GM18519 (cell line): Measurements from ENCODE around the gene SPTBN1.

Source experiments
- ATAC-seq: cut with Tn5 transposase; IDR thresholded peaks from one replicate; pipeline ENCODE4 v1.9.1; 2021; ENCODE audit warnings: mild to moderate bottlenecking, moderate library complexity; ENCODE audit not compliant: unreplicated experiment, low FRiP score

SPTBN1 gene

DNA sequence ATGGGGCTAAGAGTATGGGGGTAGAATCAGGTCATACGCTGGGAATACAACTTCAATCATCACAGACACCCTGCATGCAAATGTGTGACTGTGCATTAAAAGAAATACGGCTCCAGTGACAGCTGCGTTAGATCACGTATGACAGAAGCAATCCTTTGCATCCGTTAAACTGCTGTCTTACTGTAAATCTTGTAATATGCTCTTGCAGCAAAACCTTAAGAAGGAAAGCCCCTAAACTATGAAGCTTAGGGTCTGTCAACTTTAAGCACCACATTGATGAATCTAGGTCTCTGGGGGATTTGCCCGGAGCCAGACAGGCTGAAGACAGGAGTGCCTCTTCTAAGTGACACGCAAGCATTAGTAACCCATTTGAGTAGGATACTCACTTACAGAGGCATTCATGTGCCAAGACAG, 182.7 kb downstream of the SPTBN1 start:
- ATAC-seq = no peak

DNA sequence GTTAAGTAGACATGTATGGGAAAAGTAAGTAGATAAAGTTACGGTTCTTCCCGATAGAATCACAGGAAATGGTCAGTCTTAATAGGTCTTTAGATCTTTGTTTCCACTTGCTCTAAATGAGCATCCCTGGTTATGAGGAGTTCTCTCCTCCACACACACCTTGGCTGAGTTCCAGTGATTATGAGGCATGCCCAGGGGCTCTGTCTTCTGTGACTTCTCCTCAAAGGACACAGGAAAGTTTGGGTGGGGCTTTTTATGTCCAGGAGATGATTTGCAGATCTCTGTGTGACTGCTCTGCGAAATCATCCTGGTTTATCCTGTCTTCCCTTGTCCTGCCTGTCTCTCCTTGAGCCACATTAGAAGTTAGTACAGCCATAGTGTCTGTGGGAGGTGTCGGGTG, 183.5 kb downstream of the SPTBN1 start:
- no peak for ATAC-seq

GRCh38 chr2:54640834-54641540, 184.9 kb downstream of the SPTBN1 start:
- ATAC-seq = no peak

- no peak for ATAC-seq
Observed at GRCh38 chr2:54641988-54642387, 185.9 kb downstream of the SPTBN1 start.

DNA sequence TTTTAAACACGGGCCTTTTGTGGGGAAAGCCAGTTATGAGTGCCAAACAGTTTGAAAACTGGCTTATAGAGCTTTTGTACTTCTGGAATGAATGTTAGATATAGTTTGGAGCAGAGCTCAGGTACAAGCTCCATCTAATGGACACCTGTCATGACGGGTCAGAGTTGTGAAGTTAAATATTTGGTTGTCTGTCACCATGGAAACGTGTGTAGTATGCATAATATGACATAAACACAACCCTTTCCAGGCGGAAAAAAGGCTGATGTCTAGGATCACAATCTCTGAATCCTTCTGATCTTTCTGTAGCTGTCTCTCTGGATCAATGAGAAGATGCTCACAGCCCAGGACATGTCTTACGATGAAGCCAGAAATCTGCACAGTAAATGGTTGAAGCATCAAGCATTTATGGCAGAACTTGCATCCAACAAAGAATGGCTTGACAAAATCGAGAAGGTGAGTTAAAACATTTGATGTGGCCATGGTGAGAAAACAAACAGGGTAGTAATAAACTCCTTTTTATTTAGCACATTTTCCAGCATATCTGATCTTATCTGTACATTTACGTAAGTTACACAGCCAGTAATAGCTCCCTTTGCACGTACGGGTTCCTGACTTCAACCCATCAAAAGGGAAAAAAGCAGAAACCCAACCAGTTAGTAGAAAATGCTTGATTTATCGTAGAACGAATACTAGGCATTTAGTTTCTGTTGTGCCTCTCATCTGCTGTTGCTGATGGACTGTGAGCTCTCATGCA, 186.7 kb downstream of the SPTBN1 start:
- ATAC-seq = no peak

- no peak for ATAC-seq
Observed at GRCh38 chr2:54644236-54644635, 188.1 kb downstream of the SPTBN1 start.

- ATAC-seq = no peak
Observed at GRCh38 chr2:54646170-54646927, 190.2 kb downstream of the SPTBN1 start.

DNA sequence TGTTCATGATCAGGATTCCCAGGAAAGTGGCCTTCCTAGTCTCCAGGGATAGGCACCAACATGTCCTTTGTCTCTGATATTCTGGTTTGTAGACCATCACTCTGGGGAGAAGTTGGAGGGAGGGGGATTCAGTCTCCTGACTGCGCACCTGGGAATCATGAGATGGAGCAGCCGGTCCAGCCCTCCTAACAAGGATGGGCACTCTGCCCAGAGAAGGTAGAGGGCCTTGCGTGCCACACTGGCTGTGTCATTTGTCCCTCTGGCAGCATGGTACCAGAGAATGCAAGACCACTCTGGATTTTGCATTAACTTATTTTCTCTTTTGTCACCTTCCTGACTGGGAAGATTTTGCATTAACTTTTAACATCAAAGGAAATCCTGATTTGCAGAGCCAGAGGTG, 192.1 kb downstream of the SPTBN1 start:
- no peak for ATAC-seq

DNA sequence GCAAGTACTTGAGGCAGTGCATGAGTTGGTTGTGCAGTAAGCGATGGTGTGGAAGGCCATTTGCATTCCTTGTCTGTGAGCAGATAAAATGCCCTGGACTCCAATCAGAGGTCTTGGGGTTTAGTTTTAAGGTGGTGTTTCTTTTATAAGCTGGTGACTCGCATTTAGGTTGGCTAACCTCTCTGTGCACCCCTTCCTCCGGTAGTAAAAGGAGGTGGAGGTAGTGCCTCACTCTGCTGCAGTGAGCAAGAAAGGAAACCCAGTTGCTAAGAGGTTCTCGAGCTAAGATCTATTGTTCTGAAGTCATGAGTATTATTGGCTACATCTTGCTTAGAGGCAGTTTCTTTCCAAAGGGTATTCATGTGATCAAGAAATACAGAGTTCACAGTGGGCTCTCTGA, 193.1 kb downstream of the SPTBN1 start:
- no peak for ATAC-seq

- no peak for ATAC-seq
Observed at GRCh38 chr2:54649633-54650032, 193.5 kb downstream of the SPTBN1 start.

GRCh38 chr2:54650612-54651011, 194.5 kb downstream of the SPTBN1 start:
- ATAC-seq = no peak

- no peak for ATAC-seq
Observed at GRCh38 chr2:54651291-54651690, 195.2 kb downstream of the SPTBN1 start.

- ATAC-seq = peak; percentile 92
Observed at GRCh38 chr2:54652540-54652939, 196.4 kb downstream of the SPTBN1 start.

DNA sequence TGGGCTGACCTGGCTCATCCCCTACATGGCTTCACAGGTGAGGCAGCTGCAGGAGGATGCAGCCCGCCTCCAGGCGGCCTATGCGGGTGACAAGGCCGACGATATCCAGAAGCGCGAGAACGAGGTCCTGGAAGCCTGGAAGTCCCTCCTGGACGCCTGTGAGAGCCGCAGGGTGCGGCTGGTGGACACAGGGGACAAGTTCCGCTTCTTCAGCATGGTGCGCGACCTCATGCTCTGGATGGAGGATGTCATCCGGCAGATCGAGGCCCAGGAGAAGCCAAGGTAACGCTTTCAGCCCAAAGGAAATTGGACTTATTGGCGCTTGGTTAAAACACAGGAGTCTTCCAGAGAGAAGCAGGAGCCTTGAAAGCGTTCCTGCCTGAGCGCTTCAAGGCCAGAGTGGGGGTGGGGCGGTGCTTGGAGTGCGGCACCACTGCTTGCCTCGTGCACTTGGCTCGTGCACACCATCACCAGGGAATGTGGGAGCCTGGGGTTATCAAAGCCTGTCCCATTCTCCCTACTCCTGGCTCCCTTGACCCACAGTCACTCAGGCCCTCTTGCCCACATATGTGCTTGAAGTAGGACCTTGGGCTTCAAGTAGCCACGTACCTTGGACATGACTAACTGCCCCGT, 197.6 kb downstream of the SPTBN1 start:
- no peak for ATAC-seq

- no peak for ATAC-seq
Observed at GRCh38 chr2:54655046-54655809, 199.1 kb downstream of the SPTBN1 start.

DNA sequence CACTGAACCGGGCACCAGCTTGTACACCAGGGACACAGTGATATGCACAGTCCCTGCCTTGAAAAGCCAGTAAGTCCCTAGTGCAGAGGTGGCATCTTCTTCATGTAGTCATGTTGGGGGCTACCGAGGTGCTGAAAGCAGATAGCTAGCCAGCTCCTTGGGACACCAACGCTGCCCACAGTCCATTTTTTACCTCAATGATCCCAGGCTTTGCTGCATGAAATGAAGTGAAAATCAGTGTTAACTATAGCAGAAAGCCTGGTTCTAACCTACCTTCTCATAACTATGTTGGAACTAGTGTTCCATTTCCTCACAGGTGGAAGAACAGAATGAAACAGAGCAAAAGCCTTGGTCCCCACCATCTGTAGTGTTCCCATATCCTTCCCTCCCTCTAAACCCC, 200.7 kb downstream of the SPTBN1 start:
- no peak for ATAC-seq

- no peak for ATAC-seq
Observed at GRCh38 chr2:54657664-54658083, 201.5 kb downstream of the SPTBN1 start.

GRCh38 chr2:54658564-54659071, 202.5 kb downstream of the SPTBN1 start:
- no peak for ATAC-seq

DNA sequence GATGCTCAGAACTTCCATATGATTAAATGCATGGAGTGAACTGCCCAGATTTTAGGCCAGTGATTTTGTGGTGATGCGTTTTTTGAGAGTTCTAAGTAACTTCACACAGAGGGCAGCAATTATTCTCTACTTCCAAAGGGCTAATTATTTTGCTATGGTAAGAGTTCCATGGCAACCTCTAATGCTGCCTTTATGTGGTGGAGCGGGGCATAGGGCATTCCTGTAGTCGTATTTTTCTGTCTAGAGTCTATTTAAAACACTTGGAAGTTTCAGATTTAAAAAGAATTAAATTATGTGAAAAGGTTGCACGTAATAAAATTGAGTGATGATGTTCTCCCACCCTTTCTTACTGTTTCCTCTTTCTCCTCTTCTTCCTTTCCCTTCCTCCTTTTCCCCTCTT, 203.4 kb downstream of the SPTBN1 start:
- no peak for ATAC-seq

DNA sequence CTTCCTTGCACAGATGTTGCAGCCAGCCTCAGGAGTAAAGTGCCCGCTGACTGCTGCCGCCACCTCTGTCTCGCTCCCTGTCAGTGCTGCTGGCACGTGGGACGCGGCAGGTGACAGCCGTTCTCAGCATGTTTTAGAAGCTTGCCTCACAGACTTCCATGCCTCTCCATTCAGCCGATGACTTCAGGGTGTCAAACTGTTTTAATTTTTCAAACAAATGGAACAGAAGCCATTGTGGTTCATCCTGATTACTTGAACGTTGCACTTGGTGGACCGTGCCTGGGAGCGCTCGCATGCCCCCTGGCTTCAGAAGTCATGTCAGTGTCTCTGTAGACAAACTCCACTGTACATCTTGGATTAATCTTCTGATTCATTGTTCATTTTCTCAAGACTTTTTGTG, 204.6 kb downstream of the SPTBN1 start:
- no peak for ATAC-seq
